T-helper 2 cell (primary cell): ENCODE data around the gene DPYSL4.
A peak's percentile ranks its signal among the peaks of the same experiment; 100 is the strongest.

ENCODE experiments used
- DNase-seq, 5 experiments: peaks; one replicate each; pipeline versions ENCODE4 v3.0.0 to v3.0.0-alpha.2; 2012 to 2022

The DPYSL4 gene

GRCh38 chr10:132245056-132245455 lies 58.3 kb downstream of the DPYSL4 start:
- DNase-seq: no peak

GRCh38 chr10:132246296-132246695 lies 59.5 kb downstream of the DPYSL4 start:
- DNase-seq: no peak

GRCh38 chr10:132247943-132248342 lies 61.2 kb downstream of the DPYSL4 start:
- DNase-seq: no peak

- peak in 4 of 5 experiments; percentile 43 to 70 (median 50) for DNase-seq
These were observed 61.9 kb downstream of the DPYSL4 start for GRCh38 chr10:132248455-132249225.

GRCh38 chr10:132249226-132249724 lies 62.5 kb downstream of the DPYSL4 start:
- DNase-seq: no peak

- no peak for DNase-seq
These were observed 63.2 kb downstream of the DPYSL4 start for GRCh38 chr10:132249824-132250375.

- no peak for DNase-seq
These were observed 64.0 kb downstream of the DPYSL4 start for GRCh38 chr10:132250481-132251475.

GRCh38 chr10:132251928-132252327 lies 65.2 kb downstream of the DPYSL4 start:
- DNase-seq: no peak

GRCh38 chr10:132252412-132252811 lies 65.7 kb downstream of the DPYSL4 start:
- no peak for DNase-seq

- no peak for DNase-seq
These were observed 66.4 kb downstream of the DPYSL4 start for GRCh38 chr10:132253092-132253687.

GRCh38 chr10:132254841-132255240 lies 68.1 kb downstream of the DPYSL4 start:
- no peak for DNase-seq
